ENCODE measurements around the gene OMD. TPM values are rescaled to one million over a fixed set of nuclear protein-coding genes. Genes with fewer than 3 reads are reported as not detected.

OMD gene
- total RNA-seq, 1 donor from 2014 or later = not detected

DNA sequence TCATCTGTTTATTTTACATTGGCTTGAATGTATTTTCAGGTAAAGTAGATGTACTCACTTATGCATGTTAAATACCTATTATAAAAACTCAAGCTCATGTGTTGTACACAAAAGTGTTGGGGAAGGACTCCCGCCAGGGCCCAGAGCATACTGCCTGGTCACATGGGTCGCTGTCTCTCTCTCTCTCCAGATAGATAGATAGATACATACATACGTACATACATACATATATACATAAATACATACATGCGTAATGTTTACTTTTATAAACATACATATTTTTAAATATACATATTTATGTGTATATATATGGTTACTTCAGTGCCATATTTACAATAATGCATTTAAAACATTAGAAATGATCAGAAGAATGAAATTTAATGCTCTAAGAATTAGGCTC lies 33.3 kb upstream of the OMD start:
- no peak overlapping the region for H3K4me3 ChIP-seq (ENCODE audit: low read depth, low read length)
- FAIRE-seq (no peak), DNase-seq (ENCODE audit: low read depth) (no peak)
- H3K27me3 ChIP-seq (ENCODE audit: control insufficient read depth, insufficient read depth, low read length) = no peaks in the 10 kb centered on the region
- H3K36me3 ChIP-seq (ENCODE audit: control insufficient read depth, insufficient read depth, low read length) = no peaks in the 10 kb centered on the region
- TF ChIP-seq, protein P1, sequence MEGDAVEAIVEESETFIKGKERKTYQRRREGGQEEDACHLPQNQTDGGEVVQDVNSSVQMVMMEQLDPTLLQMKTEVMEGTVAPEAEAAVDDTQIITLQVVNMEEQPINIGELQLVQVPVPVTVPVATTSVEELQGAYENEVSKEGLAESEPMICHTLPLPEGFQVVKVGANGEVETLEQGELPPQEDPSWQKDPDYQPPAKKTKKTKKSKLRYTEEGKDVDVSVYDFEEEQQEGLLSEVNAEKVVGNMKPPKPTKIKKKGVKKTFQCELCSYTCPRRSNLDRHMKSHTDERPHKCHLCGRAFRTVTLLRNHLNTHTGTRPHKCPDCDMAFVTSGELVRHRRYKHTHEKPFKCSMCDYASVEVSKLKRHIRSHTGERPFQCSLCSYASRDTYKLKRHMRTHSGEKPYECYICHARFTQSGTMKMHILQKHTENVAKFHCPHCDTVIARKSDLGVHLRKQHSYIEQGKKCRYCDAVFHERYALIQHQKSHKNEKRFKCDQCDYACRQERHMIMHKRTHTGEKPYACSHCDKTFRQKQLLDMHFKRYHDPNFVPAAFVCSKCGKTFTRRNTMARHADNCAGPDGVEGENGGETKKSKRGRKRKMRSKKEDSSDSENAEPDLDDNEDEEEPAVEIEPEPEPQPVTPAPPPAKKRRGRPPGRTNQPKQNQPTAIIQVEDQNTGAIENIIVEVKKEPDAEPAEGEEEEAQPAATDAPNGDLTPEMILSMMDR (IDR thresholded peaks at IDR 0.05; ENCODE audit: insufficient read depth, low read length, severe bottlenecking) = no peak

DNA sequence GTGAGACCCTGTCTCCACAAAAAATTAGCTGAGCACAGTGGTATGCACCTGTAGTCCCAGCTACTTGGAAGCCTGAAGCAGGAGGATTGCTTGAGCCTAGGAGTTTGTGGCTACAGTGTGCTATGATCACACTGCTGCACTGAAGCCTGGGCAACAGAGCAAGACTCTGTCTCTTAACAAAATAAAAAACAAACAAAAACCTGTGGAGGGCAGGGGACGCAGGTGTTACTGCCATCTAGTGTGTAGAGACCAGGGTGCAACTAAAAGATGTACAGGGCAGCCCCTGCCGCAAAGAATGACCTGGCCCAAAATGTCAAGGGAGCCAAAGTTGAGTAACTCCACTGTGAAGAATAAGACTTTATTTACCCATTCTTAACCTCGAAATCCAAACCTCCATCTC lies 30.9 kb upstream of the OMD start:
- Histone ChIP-seq H3K36me3 (ENCODE audit: control insufficient read depth, insufficient read depth, low read length) (no peaks in the 10 kb centered on the region), H3K27me3 (ENCODE audit: control insufficient read depth, insufficient read depth, low read length) (no peaks in the 10 kb centered on the region), H3K4me3 (ENCODE audit: low read depth, low read length) (no peak overlapping the region)
- FAIRE-seq (no peak), DNase-seq (ENCODE audit: low read depth) (no peak)
- TF ChIP-seq, protein P1 (IDR thresholded peaks at IDR 0.05; ENCODE audit: insufficient read depth, low read length, severe bottlenecking) = peak; percentile 24

DNA sequence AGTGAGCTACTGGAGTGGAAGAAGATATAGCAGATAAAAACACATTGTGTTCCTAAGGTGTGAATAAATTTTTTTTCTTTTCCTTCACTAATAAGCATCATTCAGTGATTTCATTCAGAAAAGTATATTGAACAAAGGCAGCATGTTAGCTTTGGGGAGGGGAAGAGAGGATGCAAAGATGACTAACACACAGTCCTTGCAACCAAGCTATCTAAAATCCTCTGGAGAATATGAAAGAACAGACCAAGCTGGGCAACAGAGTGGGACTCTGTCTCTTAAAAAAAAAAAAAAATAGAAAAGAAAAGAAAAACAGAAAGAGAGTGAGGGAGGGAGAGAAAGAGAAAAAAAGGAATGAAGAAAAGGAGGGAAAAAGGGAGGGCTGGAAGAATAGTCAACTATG lies 22.3 kb upstream of the OMD start:
- Histone ChIP-seq H3K36me3 (ENCODE audit: control insufficient read depth, insufficient read depth, low read length) (no peaks in the 10 kb centered on the region), H3K27me3 (ENCODE audit: control insufficient read depth, insufficient read depth, low read length) (no peaks in the 10 kb centered on the region), H3K4me3 (ENCODE audit: low read depth, low read length) (no peak overlapping the region)
- DNase-seq (ENCODE audit: low read depth) (no peak), FAIRE-seq (no peak)
- TF ChIP-seq, protein P1 (IDR thresholded peaks at IDR 0.05; ENCODE audit: insufficient read depth, low read length, severe bottlenecking) = no peak

DNA sequence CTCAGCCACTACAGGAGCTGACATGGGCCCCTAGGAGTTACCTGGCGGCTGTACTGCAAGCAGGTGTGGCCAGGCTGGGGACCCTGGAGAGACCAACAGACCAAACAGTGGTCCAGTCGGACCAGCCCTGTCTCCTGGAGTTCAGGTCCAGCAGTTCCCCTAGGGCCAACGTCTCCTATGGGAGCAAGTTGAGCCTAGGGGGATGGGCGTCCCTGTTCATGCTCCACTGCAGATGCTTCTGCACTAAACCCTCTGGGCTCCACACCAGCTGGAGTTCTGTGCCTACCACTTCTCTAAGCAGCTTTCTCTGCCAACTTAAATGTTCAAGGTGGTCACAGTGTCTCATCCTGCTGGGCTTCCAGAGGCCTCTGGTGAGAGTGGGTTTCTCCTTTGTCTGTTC lies 20.6 kb upstream of the OMD start:
- FAIRE-seq (no peak), DNase-seq (ENCODE audit: low read depth) (no peak)
- TF ChIP-seq, protein P1 (IDR thresholded peaks at IDR 0.05; ENCODE audit: insufficient read depth, low read length, severe bottlenecking) = no peak
- Histone ChIP-seq H3K36me3 (ENCODE audit: control insufficient read depth, insufficient read depth, low read length) (no peaks in the 10 kb centered on the region), H3K4me3 (ENCODE audit: low read depth, low read length) (no peak overlapping the region), H3K27me3 (ENCODE audit: control insufficient read depth, insufficient read depth, low read length) (no peaks in the 10 kb centered on the region)

DNA sequence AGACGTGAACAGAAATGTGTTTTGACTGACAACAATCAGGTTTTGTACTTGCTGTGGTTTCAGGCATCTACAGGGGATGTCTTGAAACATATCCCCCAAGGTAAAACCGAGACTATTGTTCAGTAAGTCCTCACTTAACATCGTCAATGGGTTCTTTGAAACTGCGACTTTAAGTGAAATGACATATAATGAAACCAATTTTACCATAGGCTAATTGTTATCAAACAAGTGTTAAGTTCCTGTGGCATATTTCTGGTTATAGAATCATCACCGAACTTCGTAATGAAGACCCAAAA lies 16.4 kb upstream of the OMD start:
- DNase-seq (ENCODE audit: low read depth) = no peak

More for the DNA sequence above, 16.4 kb upstream of the OMD start:
- FAIRE-seq = no peak
- TF ChIP-seq, protein P1 (IDR thresholded peaks at IDR 0.05; ENCODE audit: insufficient read depth, low read length, severe bottlenecking) = no peak
- Histone ChIP-seq H3K36me3 (ENCODE audit: control insufficient read depth, insufficient read depth, low read length) (no peaks in the 10 kb centered on the region), H3K4me3 (ENCODE audit: low read depth, low read length) (no peak overlapping the region), H3K27me3 (ENCODE audit: control insufficient read depth, insufficient read depth, low read length) (no peaks in the 10 kb centered on the region)
